Measurements from ENCODE around the gene ZNF280D. TPM values are rescaled to one million over a fixed set of nuclear protein-coding genes. Genes with fewer than 3 reads are reported as not detected.
A peak's percentile ranks its signal among the peaks of the same experiment; 100 is the strongest.

Gene ZNF280D, protein sequence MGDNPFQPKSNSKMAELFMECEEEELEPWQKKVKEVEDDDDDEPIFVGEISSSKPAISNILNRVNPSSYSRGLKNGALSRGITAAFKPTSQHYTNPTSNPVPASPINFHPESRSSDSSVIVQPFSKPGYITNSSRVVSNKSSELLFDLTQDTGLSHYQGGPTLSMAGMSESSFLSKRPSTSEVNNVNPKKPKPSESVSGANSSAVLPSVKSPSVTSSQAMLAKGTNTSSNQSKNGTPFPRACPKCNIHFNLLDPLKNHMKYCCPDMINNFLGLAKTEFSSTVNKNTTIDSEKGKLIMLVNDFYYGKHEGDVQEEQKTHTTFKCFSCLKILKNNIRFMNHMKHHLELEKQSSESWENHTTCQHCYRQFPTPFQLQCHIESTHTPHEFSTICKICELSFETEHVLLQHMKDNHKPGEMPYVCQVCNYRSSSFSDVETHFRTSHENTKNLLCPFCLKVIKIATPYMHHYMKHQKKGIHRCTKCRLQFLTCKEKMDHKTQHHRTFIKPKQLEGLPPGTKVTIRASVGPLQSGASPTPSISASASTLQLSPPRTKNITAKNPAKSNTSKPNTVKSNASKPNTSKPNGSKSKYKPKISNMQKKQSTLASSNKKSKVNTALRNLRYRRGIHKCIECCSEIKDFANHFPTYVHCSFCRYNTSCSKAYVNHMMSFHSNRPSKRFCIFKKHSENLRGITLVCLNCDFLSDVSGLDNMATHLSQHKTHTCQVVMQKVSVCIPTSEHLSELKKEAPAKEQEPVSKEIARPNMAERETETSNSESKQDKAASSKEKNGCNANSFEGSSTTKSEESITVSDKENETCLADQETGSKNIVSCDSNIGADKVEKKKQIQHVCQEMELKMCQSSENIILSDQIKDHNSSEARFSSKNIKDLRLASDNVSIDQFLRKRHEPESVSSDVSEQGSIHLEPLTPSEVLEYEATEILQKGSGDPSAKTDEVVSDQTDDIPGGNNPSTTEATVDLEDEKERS
- 35.7 and 37.7 TPM in 2 replicates for total RNA-seq
- polyA plus RNA-seq: 11.0 and 11.9 TPM in 2 replicates
- 8.6 and 11.3 TPM in 2 replicates for polyA plus RNA-seq (2012)
- 0.59 and 2.2 TPM in 2 replicates for polyA minus RNA-seq (ENCODE audit: low replicate concordance)

- Histone ChIP-seq H3K27ac (ENCODE audit: insufficient read depth, low read length) (peak within 1 kb of the TSS; percentile 86), H3K9me3 (ENCODE audit: control insufficient read depth, insufficient read depth, low read depth, low read length) (no peaks in the 10 kb centered on the region), H3K4me2 (ENCODE audit: extremely low read depth, insufficient read depth, low read length) (peak within 1 kb of the TSS; percentile 99), H4K20me1 (ENCODE audit: control insufficient read depth, extremely low read depth, insufficient read depth, low read length) (no peaks in the 10 kb centered on the region), H3K79me2 (ENCODE audit: control insufficient read depth, insufficient read depth, low read length) (peaks cover 43% of the 10 kb centered on the region), H3K36me3 (ENCODE audit: control insufficient read depth, insufficient read depth, low read length) (no peaks in the 10 kb centered on the region), H3K27me3 (ENCODE audit: control insufficient read depth, insufficient read depth, low read length) (no peaks in the 10 kb centered on the region), H2AFZ (ENCODE audit: low read length) (peak within 1 kb of the TSS; percentile 84), H3K4me1 (ENCODE audit: control insufficient read depth, extremely low read depth, insufficient read depth, low read length) (peaks cover 4% of the 10 kb centered on the region), H3K9ac (ENCODE audit: insufficient read depth, low read length) (peak within 1 kb of the TSS; percentile 88), H3K4me3 (replicated peaks in 1 of 4; ENCODE audit: control extremely low read depth in 1 of 4, insufficient read depth in 1 of 4, low read depth in 3 of 4, low read length in 4 of 4) (peak within 1 kb of the TSS; percentile 70 to 84 (median 76))
- peak; percentile 90 to 93 for DNase-seq (ENCODE audit: low read depth in 2 of 2)
- TF ChIP-seq CTCF (conservative IDR thresholded peaks at IDR 0.05 in 1 of 2, IDR thresholded peaks at IDR 0.05 in 1 of 2; ENCODE audit: low read depth in 1 of 2, low read length in 2 of 2) (no peak), EZH2 (IDR thresholded peaks at IDR 0.05; ENCODE audit: low read length, missing control alignments) (no peak)
These were observed at the start of gene ZNF280D for GRCh38 chr15:56733136-56734012. TSS of gene ZNF280D (minus strand) at chr15:56733509. CDS start at chr15:56707109, 26,400 bp downstream.

- no peaks in the 10 kb centered on the region for H3K9me3 ChIP-seq (ENCODE audit: control insufficient read depth, insufficient read depth, low read depth, low read length)
- no peak overlapping the region for H3K4me3 ChIP-seq (replicated peaks in 1 of 4; ENCODE audit: control extremely low read depth in 1 of 4, insufficient read depth in 1 of 4, low read depth in 3 of 4, low read length in 4 of 4)
- H3K27me3 ChIP-seq (ENCODE audit: control insufficient read depth, insufficient read depth, low read length): no peaks in the 10 kb centered on the region
- no peaks in the 10 kb centered on the region for H4K20me1 ChIP-seq (ENCODE audit: control insufficient read depth, extremely low read depth, insufficient read depth, low read length)
- H3K27ac ChIP-seq (ENCODE audit: insufficient read depth, low read length): no peak overlapping the region
- no peak overlapping the region for H3K4me2 ChIP-seq (ENCODE audit: extremely low read depth, insufficient read depth, low read length)
- no peak for DNase-seq (ENCODE audit: low read depth in 2 of 2)
- H2AFZ ChIP-seq (ENCODE audit: low read length): no peak overlapping the region
- no peaks in the 10 kb centered on the region for H3K4me1 ChIP-seq (ENCODE audit: control insufficient read depth, extremely low read depth, insufficient read depth, low read length)
- no peaks in the 10 kb centered on the region for H3K36me3 ChIP-seq (ENCODE audit: control insufficient read depth, insufficient read depth, low read length)
- no peak overlapping the region for H3K9ac ChIP-seq (ENCODE audit: insufficient read depth, low read length)
- TF ChIP-seq EZH2 (IDR thresholded peaks at IDR 0.05; ENCODE audit: low read length, missing control alignments): no peak
- no peak for TF ChIP-seq CTCF (conservative IDR thresholded peaks at IDR 0.05 in 1 of 2, IDR thresholded peaks at IDR 0.05 in 1 of 2; ENCODE audit: low read depth in 1 of 2, low read length in 2 of 2)
- H3K79me2 ChIP-seq (ENCODE audit: control insufficient read depth, insufficient read depth, low read length): no peaks in the 10 kb centered on the region
These were observed 49.0 kb upstream of the ZNF280D start for GRCh38 chr15:56782306-56782705.
